Measurements from ENCODE around the gene CLCN1. TPM values are rescaled to one million over a fixed set of nuclear protein-coding genes. Genes with fewer than 3 reads are reported as not detected.

Gene CLCN1
- 0.08 TPM for total RNA-seq
- long read RNA-seq = 0 reads

DNA sequence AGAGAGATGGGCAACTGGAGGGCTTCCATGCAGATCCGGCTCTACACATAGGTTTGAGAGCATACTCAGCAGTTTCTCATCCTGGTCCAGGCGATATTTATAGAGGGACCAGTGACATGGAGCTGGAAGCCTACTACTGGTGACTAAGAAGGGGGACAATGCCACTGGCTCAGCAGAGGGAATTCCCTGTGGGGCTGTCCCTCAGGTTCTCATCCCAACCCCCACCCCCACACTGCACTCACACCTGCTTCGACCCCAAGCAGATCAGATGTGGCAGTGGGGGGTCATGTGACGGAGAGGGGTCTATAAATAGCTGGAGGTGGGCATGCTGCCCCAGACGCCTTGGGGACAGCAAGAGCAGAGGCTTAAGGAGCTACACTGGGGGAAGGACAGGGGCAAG, at the start of gene CLCN1:
TSS of gene CLCN1 (plus strand) at position 336 of the 400 bp plus-strand sequence. CDS start 102 bp downstream, outside the sequence.
- DNase-seq (no peak), ATAC-seq (ENCODE audit: poor library complexity) (no peak)
- intact Hi-C loops (cut with DNase I) = no loop called here

DNA sequence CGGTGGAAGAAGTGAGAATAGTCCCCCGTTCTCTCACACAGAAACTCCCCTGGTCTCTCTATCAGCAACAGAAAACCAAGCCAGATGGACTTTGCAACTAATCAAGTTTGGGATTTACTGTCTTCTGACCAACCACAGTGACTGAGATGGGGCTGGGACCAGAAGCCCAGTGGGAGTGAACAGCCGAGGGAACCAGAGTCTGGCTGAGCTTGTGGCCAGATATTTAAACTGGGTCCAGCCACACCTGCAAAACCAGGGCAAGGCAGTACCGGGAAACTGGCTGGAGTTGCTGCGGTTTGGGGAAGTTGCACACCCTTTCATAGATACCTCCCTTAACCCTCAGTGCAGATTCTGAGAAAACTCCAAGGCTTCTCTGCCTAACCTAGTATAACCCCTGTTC, 46.7 kb upstream of the CLCN1 start:
- ATAC-seq (ENCODE audit: poor library complexity) (no peak), DNase-seq (no peak)
- intact Hi-C loops (cut with DNase I) = no loop called here

DNA sequence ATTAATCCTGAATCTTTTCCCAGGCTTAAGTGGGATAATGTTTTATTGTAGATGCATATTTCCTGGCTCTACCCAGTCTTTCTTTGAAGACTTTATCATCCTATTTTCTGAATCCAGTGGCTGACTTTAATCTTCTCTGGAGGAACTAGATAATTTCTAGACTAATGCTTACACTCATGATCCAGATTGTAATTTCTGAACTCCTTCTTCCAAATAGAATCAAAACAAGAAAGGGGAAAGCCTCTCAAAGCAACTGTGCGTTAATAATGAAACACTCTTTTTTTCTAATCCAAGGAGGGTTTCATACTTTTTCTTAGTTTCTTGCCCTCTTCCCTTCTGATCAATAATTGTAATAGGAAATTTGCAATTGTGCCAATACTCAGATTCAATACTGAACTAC, 44.7 kb upstream of the CLCN1 start:
- DNase-seq = no peak
- intact Hi-C loops (cut with DNase I) = no loop called here
- no peak for ATAC-seq (ENCODE audit: poor library complexity)

DNA sequence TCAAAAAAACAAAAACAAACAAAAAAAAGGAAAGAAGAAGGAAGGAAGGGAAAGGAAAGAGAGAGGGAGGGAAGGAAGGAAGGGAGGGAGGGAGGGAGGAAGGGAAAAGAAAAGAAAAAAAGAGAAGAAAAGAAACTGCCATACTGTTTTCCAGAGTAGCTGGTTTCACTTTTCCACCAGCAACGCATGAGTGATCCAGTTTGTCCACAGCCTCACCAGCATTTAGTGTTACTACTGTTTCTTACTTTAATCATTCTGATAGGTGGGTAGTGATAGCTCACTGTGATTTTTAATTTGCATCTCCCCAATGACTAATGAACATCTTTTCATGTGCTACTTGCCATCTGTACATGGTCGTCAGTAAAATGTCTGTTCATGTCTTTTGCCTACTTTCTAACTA, 43.0 kb upstream of the CLCN1 start:
- intact Hi-C loops (cut with DNase I) = no loop called here
- ATAC-seq (ENCODE audit: poor library complexity) = no peak

DNA sequence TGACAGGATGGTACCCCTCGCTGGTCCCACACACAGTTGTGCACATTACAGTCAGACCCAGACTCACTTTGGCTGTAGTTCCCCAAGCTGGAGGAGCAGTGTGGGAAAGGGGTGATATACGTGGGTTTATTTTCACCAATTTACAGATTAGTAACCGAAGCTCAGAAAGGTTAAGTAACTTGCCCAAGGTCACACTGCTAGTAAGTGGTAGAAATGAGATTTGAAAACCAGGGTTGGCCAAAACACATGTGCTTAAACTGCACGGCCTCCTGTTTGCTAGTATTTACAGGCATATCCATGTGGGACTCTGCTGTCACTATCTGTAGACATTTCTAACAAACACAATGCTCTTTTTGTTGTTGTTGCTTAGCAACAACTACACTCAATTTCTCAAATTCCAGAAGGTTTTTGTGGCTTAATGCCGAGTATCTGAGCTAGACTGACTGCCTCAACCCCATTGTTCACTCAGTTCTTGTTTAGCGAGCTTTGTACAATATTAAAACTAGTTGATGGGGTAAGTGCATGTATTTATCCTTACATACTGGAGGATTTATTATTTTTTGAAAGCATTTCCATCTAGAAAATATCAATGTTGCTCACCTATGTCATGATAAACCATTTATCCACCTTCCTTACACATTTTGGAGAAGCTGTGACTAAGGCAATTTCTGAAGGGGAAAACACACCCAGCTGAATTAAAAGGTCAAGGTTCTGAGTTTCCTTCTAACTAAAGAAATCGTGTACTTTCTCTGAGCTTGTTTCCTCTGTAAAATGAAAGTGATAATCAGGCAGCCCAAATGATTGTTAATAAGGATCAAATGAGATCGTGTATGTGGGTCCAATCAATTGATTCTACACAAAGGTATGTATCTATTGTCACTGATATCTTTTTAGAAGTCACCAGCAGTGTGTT, 36.5 kb upstream of the CLCN1 start:
- ATAC-seq (ENCODE audit: poor library complexity) = peak; percentile 75
- no peak for DNase-seq
- intact Hi-C loops (cut with DNase I) = loop anchor here (10.0 kb wide), 1 partner anchor 105 kb away; the partner anchor contains the start of gene ZYX

More for the DNA sequence above, 43.0 kb upstream of the CLCN1 start:
- DNase-seq = no peak

DNA sequence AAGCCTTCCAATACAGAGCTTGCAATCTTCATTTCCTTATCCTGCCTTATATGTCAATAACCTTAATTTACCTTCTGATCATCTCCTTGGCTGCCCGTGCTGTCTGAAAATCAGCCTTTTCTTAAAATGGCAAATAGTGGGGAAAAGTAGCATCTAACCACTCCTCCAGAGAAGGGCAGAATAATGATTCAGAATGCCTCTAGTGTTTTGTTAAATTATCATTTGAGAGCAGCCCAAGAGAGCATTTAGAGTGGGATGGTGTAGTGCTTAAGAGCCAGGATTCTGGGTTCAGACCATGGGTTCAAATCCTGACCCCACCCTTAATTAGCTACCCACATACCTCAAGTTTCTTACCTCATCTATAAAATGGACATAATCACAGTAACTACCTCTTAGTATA, 35.8 kb upstream of the CLCN1 start:
- intact Hi-C loops (cut with DNase I) = loop anchor here (10.0 kb wide), 1 partner anchor 105 kb away; the partner anchor contains the start of gene ZYX
- ATAC-seq (ENCODE audit: poor library complexity) (no peak), DNase-seq (no peak)

DNA sequence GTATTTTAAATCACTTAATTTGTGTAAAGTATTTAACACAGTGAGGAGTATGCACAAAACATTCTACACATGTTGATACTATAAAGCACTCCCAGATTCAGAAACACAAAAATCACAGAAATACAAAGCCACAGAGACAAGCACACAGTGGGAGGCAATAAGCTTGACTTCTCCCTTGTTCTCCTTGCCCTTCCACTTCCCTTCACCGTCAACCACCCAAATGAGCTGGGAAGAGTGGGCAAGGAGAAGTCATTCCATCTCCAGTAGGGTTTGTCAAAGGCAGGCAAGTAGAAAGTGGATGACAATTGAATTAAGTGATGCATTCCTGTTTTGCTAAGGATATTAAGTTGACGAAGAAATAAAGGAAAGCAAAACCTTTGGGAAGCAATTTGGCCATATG, 35.3 kb upstream of the CLCN1 start:
- no peak for DNase-seq
- ATAC-seq (ENCODE audit: poor library complexity) = no peak
- intact Hi-C loops (cut with DNase I) = loop anchor here (10.0 kb wide), 1 partner anchor 104 kb away; the partner anchor contains the start of gene ZYX

DNA sequence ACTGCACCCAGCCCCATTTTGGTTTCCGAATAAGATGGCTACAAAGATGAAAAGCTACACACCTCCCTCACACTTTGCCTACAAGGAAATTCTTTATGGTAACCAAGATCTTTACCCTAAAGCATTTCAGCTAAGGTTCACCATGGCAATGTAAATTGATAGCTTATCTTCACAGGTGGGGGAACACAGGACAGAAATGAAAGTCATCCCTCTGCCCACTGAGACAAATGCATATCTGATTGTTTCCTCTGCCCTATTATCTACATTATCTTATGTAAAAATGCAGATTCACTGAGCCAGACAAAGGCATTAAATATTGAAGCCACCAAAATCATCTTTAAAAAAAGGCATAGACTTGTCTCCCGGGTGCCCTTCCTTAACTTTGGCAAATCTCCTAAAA, 34.4 kb upstream of the CLCN1 start:
- intact Hi-C loops (cut with DNase I) = loop anchor here (10.0 kb wide), 1 partner anchor 103 kb away; the partner anchor contains the start of gene ZYX
- DNase-seq (no peak), ATAC-seq (ENCODE audit: poor library complexity) (no peak)

DNA sequence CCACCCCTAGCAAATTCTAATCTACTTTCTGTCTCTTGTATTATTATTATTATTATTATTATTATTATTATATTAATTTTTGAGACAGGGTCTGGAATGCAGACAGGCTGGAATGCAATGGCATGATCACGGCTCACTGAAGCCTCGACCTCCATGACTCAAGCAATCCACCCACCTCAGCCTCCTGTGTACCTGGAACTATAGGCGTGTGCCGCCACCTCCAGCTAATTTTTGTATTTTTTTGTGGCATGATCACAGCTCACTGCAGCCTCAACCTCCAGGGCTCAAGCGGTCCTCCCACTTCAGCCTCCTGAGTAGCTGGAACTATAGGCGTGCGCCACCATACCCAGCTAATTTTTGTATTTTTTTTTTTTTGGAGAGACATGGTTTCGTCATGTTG, 33.8 kb upstream of the CLCN1 start:
- DNase-seq = no peak
- no peak for ATAC-seq (ENCODE audit: poor library complexity)
- intact Hi-C loops (cut with DNase I) = loop anchor here (10.0 kb wide), 1 partner anchor 103 kb away; the partner anchor contains the start of gene ZYX

DNA sequence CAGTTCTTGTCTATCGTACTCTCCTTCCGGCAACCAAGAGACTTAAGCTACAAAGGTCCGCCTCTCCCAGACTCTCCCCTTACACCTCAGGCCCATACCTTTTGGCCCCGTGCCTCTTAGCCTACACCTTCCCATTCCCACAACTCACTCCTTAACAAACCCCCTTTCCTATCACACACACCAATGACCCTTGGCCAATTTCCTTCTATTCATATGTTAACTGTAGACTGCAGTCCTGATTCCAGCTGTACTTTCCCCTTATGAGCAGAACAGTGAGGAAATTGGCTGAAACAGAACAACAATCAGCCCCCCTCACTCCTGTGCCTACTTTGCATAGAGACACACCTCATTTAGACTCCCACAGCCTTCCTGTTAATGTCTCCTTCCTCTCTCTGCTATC, 32.5 kb upstream of the CLCN1 start:
- ATAC-seq (ENCODE audit: poor library complexity) (no peak), DNase-seq (no peak)
- intact Hi-C loops (cut with DNase I) = loop anchor here (10.0 kb wide), 1 partner anchor 101 kb away; the partner anchor contains the start of gene ZYX

DNA sequence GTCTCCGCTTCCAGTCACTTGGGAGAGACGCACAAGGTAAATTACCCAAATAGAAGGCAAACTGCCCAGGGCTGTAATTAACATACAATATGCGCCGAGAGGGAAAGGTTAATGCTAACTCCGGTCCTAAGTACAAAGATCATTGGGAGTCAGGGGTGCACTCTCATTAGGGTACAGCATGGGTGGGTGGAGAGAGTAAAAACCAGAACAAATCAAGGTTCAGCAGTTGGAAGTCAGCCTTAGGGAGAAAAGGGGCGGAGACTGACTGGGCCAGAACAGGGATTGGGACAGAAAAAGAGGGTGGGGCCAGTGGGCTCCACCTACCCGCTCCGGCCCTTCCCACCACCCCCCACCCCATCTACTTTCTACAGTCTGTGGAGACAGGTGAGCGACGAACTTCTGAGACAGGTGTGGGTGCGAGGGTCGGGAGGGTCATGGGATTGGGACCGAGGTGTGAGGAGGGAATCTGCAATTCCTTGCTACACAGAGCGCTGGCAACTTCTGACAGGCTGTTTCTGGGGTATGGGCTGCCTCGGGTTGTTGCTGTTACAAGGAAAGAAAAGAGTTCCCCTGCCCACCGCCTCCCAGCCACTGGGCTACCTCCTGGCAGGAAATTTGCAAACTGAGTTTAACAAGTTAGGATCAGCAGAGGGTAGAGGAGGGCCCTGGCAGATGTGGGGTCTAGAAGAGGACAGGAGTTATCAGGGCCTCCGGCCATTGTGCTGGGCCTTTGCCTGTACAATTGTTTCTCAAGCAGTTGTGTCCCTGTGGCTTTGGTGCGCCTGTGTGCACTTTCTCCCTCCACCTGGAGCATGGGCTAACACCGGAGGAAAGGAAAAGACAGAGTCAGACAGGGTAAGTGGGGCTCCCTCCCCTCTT, 31.1 kb upstream of the CLCN1 start, which contains the start of gene TMEM139:
TSS of gene TMEM139 (plus strand) at position 368 of the 879 bp plus-strand sequence. CDS start 1,000 bp downstream, outside the sequence.
- intact Hi-C loops (cut with DNase I) = loop anchor here (10.0 kb wide), 1 partner anchor 100 kb away; the partner anchor contains the start of gene ZYX
- ATAC-seq (ENCODE audit: poor library complexity) = peak; percentile 45
- no peak for DNase-seq

DNA sequence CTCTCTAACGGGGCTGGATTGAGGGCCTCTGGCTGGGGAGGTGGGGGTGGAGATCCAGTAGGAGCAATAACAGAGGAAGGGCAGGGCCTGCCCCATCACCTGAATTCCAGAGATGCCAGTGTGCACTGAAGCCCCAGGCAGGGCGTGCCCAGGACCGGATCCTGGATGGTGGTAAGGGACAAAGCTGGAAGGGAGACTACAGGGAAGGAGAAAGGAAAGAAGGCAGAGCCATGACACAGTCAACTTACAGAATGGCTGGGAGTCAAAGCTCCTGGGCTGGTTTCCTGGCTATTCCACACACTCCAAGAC, 30.5 kb upstream of the CLCN1 start:
- ATAC-seq (ENCODE audit: poor library complexity) (peak; percentile 42), DNase-seq (peak; percentile 56)
- intact Hi-C loops (cut with DNase I) = loop anchor here (10.0 kb wide), 1 partner anchor 99 kb away; the partner anchor contains the start of gene ZYX

DNA sequence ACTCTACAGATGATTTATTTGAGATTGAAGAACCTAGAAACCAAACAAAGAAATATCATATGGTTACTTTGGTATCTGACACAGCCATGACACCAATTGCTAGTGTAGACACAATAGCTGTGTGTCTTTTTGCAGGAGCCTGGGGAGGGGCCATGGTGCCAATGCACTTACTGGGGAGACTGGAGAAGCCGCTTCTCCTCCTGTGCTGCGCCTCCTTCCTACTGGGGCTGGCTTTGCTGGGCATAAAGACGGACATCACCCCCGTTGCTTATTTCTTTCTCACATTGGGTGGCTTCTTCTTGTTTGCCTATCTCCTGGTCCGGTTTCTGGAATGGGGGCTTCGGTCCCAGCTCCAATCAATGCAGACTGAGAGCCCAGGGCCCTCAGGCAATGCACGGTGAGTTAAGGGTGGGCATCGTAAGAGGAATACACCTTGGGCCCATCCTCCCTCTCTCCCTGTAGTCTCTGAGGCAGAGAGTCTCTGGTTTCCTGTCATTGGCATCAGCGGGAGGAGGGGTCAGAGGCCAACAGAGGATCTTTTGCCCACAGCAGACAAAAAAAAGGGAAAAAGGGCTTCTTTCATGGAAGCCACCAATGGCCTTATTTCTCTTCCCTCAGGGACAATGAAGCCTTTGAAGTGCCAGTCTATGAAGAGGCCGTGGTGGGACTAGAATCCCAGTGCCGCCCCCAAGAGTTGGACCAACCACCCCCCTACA, 29.9 kb upstream of the CLCN1 start:
- no peak for ATAC-seq (ENCODE audit: poor library complexity)
- DNase-seq = no peak
- intact Hi-C loops (cut with DNase I) = loop anchor here (10.0 kb wide), 1 partner anchor 99 kb away; the partner anchor contains the start of gene ZYX

DNA sequence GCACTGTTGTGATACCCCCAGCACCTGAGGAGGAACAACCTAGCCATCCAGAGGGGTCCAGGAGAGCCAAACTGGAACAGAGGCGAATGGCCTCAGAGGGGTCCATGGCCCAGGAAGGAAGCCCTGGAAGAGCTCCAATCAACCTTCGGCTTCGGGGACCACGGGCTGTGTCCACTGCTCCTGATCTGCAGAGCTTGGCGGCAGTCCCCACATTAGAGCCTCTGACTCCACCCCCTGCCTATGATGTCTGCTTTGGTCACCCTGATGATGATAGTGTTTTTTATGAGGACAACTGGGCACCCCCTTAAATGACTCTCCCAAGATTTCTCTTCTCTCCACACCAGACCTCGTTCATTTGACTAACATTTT, 29.4 kb upstream of the CLCN1 start:
- intact Hi-C loops (cut with DNase I) = loop anchor here (10.0 kb wide), 1 partner anchor 98 kb away; the partner anchor contains the start of gene ZYX
- DNase-seq = no peak
- no peak for ATAC-seq (ENCODE audit: poor library complexity)

DNA sequence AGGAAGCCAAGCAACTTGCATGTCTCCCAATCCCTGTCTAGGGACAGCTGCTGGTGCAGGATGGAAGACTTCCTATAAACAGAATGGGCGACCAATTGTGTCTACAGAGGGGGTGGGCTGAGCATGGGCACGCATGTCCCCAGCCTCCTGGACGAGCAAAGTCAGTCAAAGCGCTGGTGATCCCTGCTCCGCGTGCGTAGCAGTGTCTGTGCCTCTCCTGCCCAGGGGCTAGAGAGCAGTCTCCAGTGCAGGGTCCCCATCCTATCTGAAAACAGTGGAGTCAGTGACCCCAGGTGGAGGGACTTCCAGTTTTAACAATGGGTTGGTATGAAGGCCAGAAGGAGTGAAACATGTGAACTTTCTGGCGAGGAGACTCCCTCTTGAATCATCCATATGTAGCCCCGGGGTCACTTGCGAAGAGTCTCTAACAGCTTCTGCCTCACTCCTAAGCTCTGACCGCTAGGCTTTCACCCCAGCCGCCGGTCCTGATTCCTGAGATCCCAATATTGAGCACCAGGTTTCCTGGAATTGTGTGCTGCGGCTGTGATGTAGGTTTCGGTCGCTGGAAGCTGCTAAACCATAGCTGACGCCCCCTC, 28.5 kb upstream of the CLCN1 start:
- no peak for DNase-seq
- ATAC-seq (ENCODE audit: poor library complexity) = no peak
- intact Hi-C loops (cut with DNase I) = loop anchor here (10.0 kb wide), 1 partner anchor 97 kb away; the partner anchor contains the start of gene ZYX

DNA sequence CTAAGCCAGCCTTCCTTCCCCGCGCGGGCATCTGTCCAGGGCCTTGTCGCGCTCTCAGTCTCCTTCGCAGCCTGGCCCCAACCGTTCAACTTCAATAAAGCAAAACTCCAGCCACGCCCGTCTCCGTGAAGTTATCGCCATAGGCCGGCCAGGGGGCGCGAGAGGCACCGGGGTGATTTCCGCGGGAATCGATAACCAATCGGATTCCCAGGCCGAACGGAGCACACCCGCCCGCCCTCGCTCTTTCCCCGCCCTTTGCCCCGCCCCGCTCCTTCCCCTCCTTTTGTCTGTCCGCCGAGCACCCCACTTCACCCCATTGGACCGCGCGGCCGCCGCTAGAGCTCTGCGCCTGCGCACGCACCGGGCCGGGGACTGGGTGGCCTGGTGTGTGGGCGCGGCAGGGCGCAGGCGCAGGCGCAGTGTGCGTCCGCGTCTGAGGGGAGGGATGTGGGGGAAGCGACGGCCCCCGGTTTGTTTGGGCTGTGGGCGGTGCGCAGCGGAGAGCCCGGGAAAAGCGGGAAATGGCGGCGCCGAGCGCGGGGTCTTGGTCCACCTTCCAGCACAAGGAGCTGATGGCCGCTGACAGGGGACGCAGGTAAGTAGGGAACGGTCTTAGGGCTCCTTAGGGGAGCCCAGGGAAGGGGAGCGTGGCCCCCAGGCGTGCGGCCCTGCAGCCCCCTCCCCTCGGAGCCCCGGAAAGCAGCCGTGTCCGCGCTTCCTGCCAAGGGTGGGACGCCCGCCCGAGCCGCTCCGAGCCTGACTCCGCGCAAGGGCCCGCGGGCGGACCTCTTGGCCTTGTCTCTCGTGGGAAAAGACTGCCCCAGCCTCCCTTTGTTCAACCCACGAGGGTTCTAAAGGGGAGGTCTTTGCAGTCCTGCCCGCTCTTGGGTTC, 27.7 kb upstream of the CLCN1 start, which contains the start of gene CASP2:
TSS of gene CASP2 (plus strand) at position 417 of the 892 bp plus-strand sequence. CDS start at position 522, 105 bp downstream.
- DNase-seq (peak; percentile 99), ATAC-seq (ENCODE audit: poor library complexity) (peak; percentile 98)
- intact Hi-C loops (cut with DNase I) = loop anchor here (10.0 kb wide), 1 partner anchor 97 kb away; the partner anchor contains the start of gene ZYX

DNA sequence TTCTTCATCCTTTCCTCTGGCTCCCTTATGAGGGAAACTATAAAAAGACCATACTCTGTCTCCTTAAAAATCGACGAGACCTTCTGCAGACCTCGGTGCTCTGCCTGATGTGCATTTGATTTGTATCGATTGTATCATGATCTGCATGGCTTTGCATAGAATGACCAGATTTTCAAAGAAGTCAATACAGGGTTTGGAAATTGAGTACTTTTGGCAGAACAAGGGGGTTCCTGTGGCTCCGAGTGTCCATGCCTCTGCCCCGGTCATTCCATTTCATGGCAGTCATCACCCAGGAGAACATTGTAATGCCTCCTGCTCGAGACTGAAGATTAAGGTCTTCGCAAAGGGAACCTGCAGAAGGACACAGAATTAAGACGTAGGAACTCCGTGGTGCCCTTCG, 27.1 kb upstream of the CLCN1 start:
- intact Hi-C loops (cut with DNase I) = loop anchor here (10.0 kb wide), 1 partner anchor 96 kb away; the partner anchor contains the start of gene ZYX
- no peak for DNase-seq
- no peak for ATAC-seq (ENCODE audit: poor library complexity)

Data from Right ventricle myocardium superior (tissue), 1 donor.